SK-N-SH (cell line): ENCODE results near the gene SMOC1.

Experiments used
- CTCF ChIP-seq: fragments of 200-600 bp; sonication (generic); IDR thresholded peaks from 2 replicates; pipeline ENCODE4 v1.6.1; 2017; ENCODE audit warnings: antibody characterized with exemption, mild to moderate bottlenecking, moderate library complexity
- FOXJ3 ChIP-seq: sonication (generic); formaldehyde crosslinking; IDR thresholded peaks from 2 replicates; pipeline ENCODE4 v1.5.1; 2020; ENCODE audit warnings: mild to moderate bottlenecking, missing genetic modification reagents
- MAX ChIP-seq: IDR thresholded peaks from 2 replicates; pipeline ENCODE4 v1.4.0; 2012; ENCODE audit warnings: low read depth
- REST ChIP-seq: IDR thresholded peaks from 2 replicates; pipeline ENCODE4 v1.6.1; 2012; ENCODE audit warnings: mild to moderate bottlenecking, low read depth, low read length, moderate library complexity
- TAF1 ChIP-seq: IDR thresholded peaks from 2 replicates; pipeline ENCODE4 v1.6.1; 2012; ENCODE audit warnings: low read depth, mild to moderate bottlenecking, low read length, moderate library complexity, borderline replicate concordance

GRCh38 chr14:69839661-69840060 lies 39.6 kb upstream of the SMOC1 start:
- no peak for TF ChIP-seq CTCF
- TF ChIP-seq TAF1, result no peak
- TF ChIP-seq FOXJ3 (CRISPR knock-in tag), result no peak
- no peak for TF ChIP-seq MAX
- no peak for TF ChIP-seq REST
